Measurements from ENCODE around the gene SPC24.
"Not testable (repeated sequence)": the region's sequence is repeated elsewhere in the genome, so short reads cannot be mapped to it uniquely, and the experiment has no call there.

SPC24 gene

GRCh38 chr19:11131471-11131870, 24.1 kb downstream of the SPC24 start:
- DNase-seq = no peak

GRCh38 chr19:11130824-11131455, 24.6 kb downstream of the SPC24 start:
- DNase-seq = peak in 49 of 56 donors; percentile 5 to 82 (median 33)

- no peak for DNase-seq
These were observed 27.7 kb downstream of the SPC24 start for GRCh38 chr19:11127905-11128304.

GRCh38 chr19:11125994-11126685, 29.4 kb downstream of the SPC24 start:
- DNase-seq = peak in 47 of 56 donors; percentile 3 to 87 (median 34)

GRCh38 chr19:11124157-11124556, 31.4 kb downstream of the SPC24 start:
- not testable (repeated sequence) for DNase-seq

GRCh38 chr19:11123114-11123513, 32.5 kb downstream of the SPC24 start:
- DNase-seq = no peak

- DNase-seq = not testable (repeated sequence)
These were observed 33.6 kb downstream of the SPC24 start for GRCh38 chr19:11121963-11122362.

- no peak for DNase-seq
These were observed 39.1 kb downstream of the SPC24 start for GRCh38 chr19:11116507-11116906.

GRCh38 chr19:11115895-11116446, 39.6 kb downstream of the SPC24 start:
- no peak for DNase-seq

- no peak for DNase-seq
These were observed 40.5 kb downstream of the SPC24 start for GRCh38 chr19:11115042-11115441.

GRCh38 chr19:11113140-11113708, 42.4 kb downstream of the SPC24 start:
- no peak for DNase-seq

GRCh38 chr19:11111771-11112144, 43.8 kb downstream of the SPC24 start:
- no peak for DNase-seq

- DNase-seq = no peak
These were observed 44.3 kb downstream of the SPC24 start for GRCh38 chr19:11111117-11111770.

GRCh38 chr19:11108746-11109145, 46.8 kb downstream of the SPC24 start:
- DNase-seq = no peak

GRCh38 chr19:11106477-11106876, 49.1 kb downstream of the SPC24 start:
- DNase-seq = no peak

- DNase-seq = no peak
These were observed 50.5 kb downstream of the SPC24 start for GRCh38 chr19:11105014-11105636.

GRCh38 chr19:11103667-11104066, 51.9 kb downstream of the SPC24 start:
- not testable (repeated sequence) for DNase-seq

- DNase-seq = peak in 1 of 56 donors; percentile 31
These were observed 52.6 kb downstream of the SPC24 start for GRCh38 chr19:11102944-11103343.

GRCh38 chr19:11101057-11101456, 54.5 kb downstream of the SPC24 start:
- no peak for DNase-seq

GRCh38 chr19:11100049-11100448, 55.5 kb downstream of the SPC24 start:
- DNase-seq = no peak

GRCh38 chr19:11098861-11099260, 56.7 kb downstream of the SPC24 start:
- DNase-seq = no peak

Data from nucleus accumbens (tissue), 56 donors.